Stimulated activated naive CD8-positive, alpha-beta T cell treated with anti-CD3 and anti-CD28 coated beads, Interleukin-15, Interleukin-2, amounts not matched to agents 100 U/mL and 50 U/mL, for 24 hours (primary cell): ENCODE measurements around the gene SYNGR4.
"Not testable (repeated sequence)": the region's sequence is repeated elsewhere in the genome, so short reads cannot be mapped to it uniquely, and the experiment has no call there.

Source experiments
- ATAC-seq: fragments of 150-1000 bp; cut with Tn5 transposase; one replicate; pipeline ENCODE4 v1.10.0; 2021
- DNase-seq: peaks from one replicate; pipeline ENCODE4 v3.0.0; 2021

SYNGR4 gene, protein sequence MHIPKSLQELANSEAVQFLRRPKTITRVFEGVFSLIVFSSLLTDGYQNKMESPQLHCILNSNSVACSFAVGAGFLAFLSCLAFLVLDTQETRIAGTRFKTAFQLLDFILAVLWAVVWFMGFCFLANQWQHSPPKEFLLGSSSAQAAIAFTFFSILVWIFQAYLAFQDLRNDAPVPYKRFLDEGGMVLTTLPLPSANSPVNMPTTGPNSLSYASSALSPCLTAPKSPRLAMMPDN

DNA sequence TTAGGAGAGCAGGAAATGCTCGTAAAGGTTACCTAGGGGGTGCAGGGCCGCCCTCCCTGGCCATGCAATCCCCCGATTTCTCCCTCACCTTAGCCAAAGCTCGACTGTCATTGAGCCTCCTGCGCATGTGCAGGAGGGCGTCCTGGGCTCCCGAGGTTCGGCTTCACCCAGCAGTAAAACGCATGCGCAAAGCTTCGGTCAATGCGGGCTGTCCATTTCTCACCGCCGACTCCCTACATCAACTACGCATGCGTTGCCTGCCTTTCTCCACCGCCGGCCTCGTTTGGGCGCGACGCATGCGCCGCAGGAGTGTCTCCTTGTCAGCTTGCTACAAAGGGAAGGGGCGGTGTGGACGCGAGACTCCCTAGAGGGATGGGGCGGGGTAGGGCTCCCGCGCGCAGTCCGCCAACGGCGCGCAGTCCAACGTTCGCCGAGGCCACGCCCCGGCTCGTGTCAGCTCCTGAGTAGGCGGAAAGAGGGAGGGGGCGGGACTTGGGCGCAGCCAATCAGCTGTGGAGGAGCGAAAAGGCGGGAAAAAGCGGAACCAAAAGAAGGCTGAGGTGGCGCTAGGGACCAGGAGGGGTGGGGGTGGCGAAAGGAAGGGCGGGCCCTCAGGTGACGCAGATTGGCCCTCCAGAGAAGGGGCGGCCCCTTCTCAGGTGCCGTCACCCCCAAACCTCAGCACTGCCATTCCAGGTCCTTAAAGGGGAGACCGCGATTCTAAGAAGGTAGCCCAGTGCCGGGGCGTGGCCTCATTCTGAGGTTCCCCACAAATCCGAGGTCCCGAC lies at the start of gene SYNGR4, which contains the start of gene TMEM143:
SYNGR4 (plus strand) TSS at position 558 of the 788 bp plus-strand sequence. CDS start 1,476 bp downstream, outside the sequence.
TMEM143 (minus strand) TSS at position 131 of the 788 bp plus-strand sequence; CDS start at position 111, 20 bp downstream.
- peak; percentile 93 for ATAC-seq
- peak; percentile 97 for DNase-seq

DNA sequence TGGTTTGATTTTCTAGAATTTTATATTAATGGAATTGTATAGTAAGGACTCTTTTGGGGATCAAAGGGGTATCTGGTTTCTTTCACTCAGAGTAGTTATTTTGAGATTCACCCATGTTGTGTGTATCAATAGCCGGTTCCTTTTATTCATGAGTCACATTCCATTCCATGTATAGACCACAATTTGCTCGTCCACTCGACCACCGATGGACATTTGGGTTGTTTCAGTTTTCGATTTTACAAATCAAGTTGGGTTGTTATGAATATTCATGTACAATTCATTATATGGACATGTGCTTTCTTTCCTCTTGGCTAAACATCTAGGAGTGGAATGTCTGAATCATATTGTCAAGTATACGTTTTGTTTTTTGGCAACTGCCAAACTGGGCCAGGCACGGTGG lies 48.5 kb upstream of the SYNGR4 start:
- no peak for ATAC-seq
- DNase-seq: no peak

DNA sequence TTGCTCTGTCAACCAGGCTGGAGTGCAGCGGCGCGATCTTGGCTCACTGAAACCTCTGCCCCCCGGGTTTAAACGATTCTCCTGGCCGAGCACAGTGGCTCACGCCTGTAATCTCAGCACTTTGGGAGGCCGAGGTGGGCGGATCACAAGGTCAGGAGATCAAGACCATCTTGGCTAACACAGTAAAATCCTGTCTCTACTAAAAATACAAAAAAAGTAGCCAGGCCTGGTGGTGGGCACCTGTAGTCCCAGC lies 46.5 kb upstream of the SYNGR4 start:
- not testable (repeated sequence) for ATAC-seq, DNase-seq

DNA sequence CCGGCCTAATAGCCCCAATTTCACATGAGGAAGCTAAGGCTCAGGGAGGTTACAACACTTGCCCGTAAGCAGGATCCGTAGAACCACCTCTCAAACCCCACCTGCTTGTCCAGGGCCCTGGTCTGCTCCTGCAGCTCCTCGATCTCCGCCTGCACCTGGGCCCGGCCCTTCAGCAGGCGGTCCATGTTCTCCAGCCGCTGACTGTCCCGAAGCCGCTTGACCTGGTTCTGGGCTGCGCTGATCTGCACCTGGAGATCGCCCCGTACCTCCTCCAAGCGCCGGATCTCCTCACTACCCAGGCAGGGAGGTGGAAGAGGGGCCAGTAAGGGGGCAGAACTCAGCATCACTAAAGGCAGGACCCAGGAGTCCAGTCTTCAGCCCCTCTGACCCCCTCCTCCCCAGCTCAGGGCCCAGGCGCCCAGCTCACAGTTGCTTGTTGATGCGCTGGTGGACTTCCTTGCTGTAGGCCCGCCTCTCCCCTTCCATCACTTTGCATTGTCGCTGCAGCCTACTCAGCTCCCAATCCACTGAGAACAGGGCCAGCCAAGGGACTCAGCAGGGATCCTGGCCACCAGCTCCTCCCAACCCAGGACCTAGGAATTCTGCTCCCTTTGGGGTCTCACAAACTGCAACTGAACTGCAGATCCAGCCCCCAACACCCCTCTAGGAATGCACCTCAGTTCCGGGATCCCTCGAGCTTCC lies 45.7 kb upstream of the SYNGR4 start:
- ATAC-seq (no peak), DNase-seq (no peak)

DNA sequence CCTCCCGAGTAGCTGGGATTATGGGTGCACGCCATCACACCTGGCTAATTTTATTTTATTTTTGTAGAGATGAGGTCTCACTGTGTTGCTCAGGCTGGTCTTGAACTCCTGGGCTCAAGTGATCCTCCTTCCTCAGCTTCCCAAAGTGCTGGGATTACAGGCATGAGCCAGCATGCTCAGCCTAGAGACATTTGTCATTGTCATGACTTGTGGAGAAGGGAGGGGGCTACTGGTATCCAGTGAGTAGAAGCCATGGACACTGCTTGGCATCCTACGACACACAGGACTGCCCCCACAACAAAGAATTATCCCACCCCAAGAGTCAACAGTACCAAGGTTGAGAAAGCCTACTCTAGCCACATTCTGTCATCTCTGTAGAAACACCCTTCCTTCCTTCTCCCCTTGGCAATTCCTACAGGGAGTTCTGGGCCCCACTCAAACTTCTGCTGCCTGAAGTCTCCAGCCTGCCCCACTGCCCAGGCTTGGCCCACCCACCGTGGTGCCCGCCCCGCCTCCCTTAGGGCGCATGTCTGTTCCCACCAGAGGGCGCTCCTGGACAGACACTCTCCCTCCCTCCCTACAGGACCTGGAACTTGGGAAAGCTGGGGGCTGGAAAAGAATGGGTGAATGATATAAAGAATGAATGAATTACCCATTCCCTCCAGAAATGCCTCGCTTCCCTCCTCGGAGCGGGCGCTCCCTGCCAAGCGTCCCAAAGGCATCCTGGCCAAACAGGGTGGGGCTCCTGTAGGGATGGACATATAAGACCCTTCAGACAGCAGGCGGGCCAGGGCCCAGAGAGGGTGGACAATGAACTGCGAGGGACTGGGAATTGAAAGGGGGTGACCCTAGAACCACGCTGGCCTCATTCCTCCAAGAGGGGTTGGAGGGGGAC lies 44.3 kb upstream of the SYNGR4 start:
- ATAC-seq: peak; percentile 17
- peak; percentile 91 for DNase-seq

DNA sequence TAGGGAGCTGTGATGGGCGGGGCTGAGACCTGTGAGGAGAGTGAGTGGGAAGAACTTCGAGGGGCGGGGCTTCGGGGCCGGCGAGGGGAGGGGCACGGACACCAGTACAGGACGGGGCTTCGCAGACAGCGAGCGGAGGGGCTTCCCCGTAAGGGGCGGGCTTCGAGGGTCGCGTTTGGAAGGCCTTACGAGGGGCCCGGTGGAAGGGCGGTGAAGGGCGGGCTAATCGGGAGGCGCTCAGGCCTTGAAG lies 42.9 kb upstream of the SYNGR4 start:
- DNase-seq (peak; percentile 98), ATAC-seq (peak; percentile 66)

DNA sequence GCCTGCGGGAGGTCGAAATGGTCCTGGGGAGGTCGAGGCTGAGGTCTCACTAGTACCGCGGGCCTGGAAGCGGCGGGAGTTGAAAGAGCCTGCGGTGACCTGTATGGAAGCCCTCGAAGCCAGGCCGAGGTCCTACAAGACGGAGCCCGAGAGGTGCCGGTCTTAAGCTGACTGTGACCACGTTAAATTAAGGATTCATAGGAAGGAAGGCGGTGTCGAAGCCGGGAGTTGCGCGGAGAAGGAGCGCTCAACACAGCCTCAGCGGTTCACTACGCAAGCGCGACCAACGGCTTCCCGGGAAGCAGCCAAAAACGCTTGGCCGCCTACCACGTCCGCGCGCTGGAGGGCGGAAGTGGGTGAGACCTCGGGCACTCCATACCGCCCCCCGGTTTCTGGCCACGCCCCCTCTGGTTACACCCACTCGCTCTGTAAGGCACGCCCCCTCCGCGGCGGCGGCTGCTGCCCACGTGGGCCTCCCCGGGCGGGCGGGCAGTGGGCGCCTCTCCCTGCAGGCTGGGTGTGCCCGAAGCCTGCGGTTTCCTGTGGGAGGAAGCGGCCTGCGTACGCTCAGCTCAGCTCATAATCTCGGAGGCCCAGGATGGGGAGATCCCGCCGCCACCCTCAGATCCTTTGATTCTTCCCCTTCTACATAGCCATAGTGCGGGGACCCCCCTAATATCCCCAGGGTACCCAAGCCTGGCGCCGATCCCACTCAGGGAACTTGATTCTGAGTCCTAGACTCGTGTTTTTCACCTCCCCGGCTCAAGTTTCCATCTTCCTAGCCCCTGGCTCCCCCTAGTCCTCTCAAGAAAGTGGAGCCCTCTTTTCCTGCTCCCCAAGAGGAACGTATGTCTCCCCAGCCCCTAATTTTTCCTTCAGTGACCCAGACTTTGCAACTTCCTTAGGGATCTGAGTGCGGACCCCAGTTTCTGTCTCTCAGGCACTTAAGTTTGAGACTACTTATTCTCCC lies 42.3 kb upstream of the SYNGR4 start:
- DNase-seq (peak; percentile 99), ATAC-seq (peak; percentile 70)

DNA sequence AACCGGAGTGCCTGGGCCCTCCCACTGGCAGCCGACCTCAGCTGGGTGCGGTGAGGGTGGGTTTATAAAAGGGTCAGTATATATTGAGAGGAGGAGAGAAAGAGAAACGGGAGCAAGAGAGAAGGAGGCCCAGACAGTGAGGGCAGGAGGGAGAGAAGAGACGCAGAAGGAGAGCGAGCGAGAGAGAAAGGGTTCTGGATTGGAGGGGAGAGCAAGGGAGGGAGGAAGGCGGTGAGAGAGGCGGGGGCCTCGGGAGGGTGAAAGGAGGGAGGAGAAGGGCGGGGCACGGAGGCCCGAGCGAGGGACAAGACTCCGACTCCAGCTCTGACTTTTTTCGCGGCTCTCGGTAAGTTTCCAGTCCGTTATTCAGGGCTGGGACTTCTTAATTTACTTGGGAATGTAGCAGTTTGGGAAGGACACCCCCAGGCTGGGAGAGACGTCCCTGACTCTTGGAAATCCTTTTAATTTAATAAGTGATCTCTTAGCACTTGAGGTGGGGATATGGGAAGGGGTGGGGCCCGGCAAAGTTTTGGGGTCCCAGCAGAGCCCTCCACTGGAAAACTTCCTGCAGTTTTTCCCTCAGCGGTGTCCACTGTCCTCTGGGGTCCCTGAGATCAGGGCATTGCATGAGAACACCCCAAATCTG lies 38.8 kb upstream of the SYNGR4 start, which contains the start of gene EMP3:
EMP3 (plus strand) TSS at position 288 of the 646 bp plus-strand sequence. CDS start 1,293 bp downstream, outside the sequence.
- ATAC-seq: peak; percentile 46
- peak; percentile 88 for DNase-seq

DNA sequence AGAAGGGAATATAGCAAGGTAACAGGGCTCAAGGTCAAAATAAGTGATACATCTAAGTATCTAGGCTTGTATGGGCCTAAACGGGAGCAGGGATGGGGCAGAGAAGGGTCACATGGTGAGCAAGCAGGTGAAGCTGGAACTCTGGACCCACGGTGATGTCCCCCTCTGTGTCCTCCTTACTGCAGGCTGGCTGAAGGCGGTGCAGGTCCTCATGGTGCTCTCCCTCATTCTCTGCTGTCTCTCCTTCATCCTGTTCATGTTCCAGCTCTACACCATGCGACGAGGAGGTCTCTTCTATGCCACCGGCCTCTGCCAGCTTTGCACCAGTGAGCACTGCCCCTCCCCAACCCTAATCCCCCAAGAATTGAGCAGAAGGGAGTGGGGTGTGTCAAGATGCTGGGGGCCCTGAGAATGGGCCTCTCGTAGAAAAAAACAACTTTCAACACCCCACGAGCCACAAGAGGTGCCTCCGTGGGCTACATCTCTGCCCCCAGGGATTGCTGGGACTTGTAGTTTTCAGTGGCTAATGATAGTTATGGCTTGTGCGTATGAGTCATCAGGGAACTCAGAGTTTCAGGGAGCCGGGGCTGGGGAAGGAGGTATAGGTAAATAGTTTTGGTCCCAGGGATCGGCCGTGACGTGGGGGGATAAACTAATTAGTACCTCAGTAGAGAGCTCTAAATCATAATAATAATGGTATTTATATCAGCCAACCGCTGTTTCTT lies 34.8 kb upstream of the SYNGR4 start:
- DNase-seq (peak; percentile 59), ATAC-seq (no peak)

DNA sequence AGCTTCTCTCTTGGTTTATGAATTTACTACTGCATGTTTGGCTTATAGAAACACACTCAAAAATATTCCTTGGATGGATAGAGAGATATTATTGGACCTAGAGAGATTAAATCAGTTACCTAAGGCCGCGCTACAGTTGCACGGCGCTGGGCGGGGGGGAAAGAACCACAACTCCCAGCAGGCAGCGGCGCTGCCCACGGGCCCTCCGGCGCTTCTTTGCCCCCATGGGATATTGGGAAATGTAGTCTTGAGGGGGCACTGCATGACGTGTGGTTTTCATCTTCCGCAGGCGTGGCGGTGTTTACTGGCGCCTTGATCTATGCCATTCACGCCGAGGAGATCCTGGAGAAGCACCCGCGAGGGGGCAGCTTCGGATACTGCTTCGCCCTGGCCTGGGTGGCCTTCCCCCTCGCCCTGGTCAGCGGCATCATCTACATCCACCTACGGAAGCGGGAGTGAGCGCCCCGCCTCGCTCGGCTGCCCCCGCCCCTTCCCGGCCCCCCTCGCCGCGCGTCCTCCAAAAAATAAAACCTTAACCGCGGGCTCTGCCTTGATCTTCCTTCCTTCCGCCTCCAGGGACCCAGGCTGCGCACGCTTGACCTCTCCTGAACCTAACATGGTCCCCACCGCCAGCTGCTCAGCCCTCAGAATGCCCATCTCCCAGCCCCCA lies 34.0 kb upstream of the SYNGR4 start:
- ATAC-seq (peak; percentile 44), DNase-seq (peak; percentile 82)

DNA sequence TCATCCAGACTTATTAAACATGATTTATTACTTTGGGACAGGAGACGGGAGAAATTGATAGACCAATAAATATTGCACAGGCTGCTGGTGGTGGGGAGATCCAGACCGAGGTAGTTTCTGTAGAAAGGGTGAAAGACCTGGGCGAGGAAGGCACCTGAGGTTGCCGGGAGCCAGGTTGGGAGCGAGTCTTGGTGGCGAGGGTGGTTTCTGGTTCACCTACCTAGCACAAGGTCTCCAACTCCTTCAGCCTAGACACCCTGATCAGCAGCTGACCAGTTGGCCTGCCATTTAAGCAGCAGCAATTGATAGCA lies 31.9 kb upstream of the SYNGR4 start:
- DNase-seq (no peak), ATAC-seq (no peak)

DNA sequence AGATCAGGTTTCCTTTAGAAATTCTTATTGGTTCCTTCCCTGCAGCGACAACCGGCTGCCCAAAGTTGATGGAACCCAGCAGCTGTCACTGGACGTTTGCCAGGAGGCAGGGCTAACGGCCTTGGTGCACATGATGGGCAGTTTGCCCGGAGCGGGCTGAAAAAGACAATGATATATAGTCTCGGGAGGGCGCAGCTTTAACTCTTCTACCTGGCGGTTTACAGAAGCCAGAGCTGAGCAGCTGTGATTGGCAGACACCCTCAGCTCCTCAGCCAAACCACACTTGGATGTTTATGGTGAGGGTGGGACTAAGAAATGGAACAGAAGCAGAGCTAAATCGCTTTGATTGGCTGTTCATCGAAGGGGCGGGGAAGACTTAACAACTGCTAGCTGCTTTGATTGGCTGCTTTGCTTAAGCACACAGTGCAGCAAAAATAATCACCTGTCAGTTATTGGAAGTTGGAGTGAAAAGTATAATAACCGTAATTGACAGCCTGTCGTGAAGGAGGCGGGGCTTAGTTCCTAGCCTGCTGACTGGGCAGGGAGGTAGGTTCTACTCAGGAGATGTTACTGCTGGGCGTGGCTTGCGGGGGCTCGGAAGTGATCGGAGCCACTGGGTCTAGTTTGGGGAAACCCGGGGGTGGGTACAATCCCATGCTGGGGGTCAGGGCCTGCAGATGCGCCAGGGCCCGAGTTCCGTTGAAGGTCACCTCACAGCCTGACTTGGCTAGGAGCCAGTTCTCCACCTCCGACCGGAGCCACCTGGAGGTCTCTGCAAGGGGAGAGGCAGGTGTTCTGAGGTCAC lies 31.3 kb upstream of the SYNGR4 start:
- peak; percentile 88 for DNase-seq
- peak; percentile 67 for ATAC-seq

DNA sequence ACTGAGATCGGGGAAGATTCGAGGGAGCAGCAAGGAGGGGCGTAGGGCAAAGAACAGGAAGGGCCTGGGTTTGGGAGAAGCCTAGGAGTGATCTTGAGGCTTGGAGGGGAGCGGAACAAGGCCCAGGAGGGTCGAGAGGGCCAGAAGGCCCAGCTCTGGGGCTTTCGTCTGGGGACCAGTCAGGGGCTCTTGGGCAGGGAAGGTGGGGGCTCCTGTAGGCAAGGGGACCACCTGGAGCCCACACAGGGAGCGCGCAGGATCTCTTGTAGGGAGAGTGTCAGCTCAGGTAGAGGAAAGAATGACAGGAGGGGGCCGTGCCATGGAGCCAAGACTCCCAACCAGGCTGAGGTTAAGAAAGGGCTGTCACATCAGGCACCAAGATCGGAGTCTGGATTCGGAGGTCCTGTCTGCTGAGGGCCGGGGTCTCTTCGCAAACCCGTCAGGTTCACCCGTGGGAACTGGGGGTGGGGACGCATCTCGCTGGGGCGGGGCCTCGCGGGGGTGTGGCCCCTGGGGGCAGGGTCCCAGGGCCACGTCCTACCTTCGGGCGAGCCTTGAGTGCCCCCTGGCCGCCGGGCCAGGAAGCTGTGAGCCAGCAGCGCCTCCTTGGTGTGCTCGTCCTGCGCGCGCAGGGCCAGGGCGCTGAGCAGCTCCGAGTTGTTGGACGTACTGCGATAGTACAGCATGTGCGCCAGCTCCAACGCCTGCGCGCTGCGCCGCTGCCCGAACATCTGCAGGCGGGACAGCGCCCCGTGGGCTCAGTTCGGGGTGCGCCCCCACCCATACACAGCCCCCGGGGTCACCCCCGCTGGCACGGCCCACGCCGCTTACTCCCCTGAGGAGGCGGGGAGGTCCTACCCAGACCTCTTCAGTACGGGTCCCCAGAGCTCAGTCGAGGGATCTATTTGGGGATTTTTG lies 30.4 kb upstream of the SYNGR4 start:
- ATAC-seq (peak; percentile 84), DNase-seq (peak; percentile 96)

DNA sequence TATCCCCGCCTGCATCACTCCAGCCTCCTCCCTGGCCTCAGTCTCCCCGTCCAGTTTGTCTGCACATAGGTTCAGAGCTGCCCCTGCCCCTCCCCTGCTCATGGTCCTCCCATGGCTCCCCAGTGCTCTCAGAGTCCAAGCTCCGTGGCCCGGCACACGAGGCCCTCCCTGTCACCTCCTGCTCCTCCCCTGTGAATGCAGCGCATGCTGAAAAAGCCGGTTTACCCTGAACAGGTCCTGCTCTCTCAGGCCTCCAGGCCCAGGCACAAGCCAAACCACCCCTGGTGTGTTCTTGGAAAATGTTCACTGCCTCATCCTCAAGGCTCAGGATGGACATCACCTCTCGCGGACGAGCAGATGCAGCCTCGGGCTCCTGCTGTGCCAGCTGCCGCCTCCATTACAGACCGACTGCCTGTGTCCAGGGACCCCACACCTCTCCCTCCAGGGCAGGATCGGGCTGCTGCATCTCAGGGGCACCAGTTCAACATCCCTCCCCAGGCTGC lies 25.9 kb upstream of the SYNGR4 start:
- no peak for ATAC-seq
- no peak for DNase-seq

DNA sequence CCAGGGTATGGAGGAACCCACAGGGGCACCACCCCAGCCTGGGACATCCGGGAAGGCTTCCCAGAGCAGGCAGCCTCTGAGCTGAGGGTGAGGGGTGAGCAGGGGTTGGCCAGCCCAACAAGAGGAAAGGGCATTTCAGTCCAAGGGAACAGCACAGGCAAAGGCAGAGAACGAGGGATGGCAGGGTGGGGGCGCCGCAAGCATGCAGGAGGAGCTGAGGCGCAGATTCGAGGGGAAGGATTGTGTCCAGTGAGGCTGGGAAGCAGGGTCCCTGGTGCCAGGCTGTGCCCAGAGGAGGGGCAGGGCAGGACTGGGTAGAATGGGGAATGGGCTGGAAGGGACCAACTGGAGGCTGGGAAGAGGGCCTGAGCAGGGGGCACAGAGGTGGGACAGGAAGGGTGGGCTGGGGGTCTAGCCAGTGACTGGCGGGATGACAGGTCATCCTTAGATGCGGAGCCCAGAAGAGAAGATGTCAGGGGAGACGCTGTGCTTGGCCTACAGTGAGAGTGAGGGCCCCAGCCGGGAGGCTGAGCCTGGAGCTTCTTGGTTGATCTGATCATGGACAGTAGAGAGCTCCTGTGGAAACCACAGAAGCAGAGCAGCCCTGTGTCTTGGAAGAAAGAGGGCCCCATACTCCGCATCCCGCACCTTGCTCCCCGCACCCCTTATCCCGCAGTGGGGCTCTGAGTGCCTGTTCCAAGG lies 25.2 kb upstream of the SYNGR4 start:
- ATAC-seq: no peak
- DNase-seq: no peak

DNA sequence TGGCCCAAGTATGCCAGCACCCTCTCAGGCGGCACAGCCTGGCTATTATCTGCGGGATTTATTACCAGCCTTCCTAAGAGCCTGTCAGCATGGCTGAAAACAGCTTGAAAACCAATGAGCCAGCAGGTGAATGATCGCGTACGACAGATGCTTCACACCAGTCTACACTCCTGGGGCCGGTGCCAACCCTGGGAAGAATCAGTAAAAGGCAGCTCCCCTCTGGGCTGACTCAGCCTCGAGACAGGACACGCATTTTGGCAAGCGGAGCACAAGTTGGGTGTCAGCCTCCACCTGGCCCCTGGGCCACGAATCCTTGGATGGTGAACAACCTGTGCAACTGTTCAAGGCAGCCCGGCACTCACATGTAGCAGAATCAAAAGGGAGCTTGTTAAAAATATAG lies 23.2 kb upstream of the SYNGR4 start:
- no peak for ATAC-seq
- no peak for DNase-seq
